ENCODE data around the gene NOC4L. TPM values are rescaled to one million over a fixed set of nuclear protein-coding genes. Genes with fewer than 3 reads are reported as not detected.

Gene NOC4L
- total RNA-seq, 1 donor from 2014 or later = 14.5 TPM

GRCh38 chr12:132152953-132153352 lies 8.7 kb downstream of the NOC4L start:
- no peak for DNase-seq (ENCODE audit: low spot score)
- ATAC-seq = no peak
- intact Hi-C loops (cut with DNase I) = loop anchor here (10.0 kb wide), 1 partner anchor 452 kb away; no protein-coding TSS in a partner anchor

- no peak for DNase-seq (ENCODE audit: low spot score)
- intact Hi-C loops (cut with DNase I) = loop anchor here (10.0 kb wide), 1 partner anchor 451 kb away; no protein-coding TSS in a partner anchor
- peak; percentile 92 for ATAC-seq
These were observed 9.5 kb downstream of the NOC4L start for GRCh38 chr12:132153501-132154340.

GRCh38 chr12:132154341-132154761 lies 10.1 kb downstream of the NOC4L start:
- DNase-seq (ENCODE audit: low spot score) = no peak
- intact Hi-C loops (cut with DNase I) = loop anchor here (10.0 kb wide), 1 partner anchor 450 kb away; no protein-coding TSS in a partner anchor
- ATAC-seq = peak; percentile 14

DNA sequence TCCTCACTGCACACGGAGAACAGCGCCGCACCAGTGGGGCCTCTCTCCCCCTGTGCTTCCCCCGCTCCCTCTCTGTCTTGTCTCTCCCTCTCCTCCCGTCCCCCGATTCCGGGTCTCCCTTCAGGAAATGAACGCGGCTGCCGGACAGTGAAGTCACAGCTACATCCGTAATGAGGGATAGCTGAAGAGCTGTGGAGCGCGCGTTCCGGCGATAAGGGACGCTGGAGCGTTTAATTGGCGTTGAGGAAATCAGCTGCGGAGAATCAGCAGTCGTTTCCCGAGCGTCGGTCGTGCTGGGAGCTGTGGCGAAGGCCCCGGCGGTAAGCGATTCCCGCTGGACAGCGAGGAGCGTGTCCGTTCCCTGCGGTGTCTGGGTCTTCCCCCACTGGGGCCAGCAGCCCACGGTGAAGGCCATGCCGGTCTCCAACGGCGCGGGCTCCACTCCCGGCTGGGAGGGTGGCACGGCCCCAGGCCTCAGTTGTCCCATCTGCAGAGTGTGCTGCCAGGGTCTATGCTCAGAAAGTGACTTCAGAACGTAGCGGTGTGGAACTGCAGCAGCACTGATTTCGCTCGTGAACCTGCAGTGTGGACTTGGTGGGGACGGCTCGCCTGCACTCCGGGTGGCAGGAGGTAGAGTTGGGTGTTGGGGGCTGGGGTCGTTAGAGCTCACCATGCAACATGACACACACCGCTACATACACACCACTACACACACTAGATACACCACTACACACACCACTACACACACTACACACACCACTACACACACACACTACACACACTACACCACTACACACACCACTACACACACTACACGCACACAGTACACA lies 10.9 kb downstream of the NOC4L start:
- ATAC-seq (no peak), DNase-seq (ENCODE audit: low spot score) (no peak)
- intact Hi-C loops (cut with DNase I) = loop anchor here (10.0 kb wide), 1 partner anchor 450 kb away; no protein-coding TSS in a partner anchor

GRCh38 chr12:132155771-132156572 lies 11.7 kb downstream of the NOC4L start:
- ATAC-seq = no peak
- intact Hi-C loops (cut with DNase I) = loop anchor here (10.0 kb wide), 1 partner anchor 449 kb away; no protein-coding TSS in a partner anchor

GRCh38 chr12:132156573-132157325 lies 12.5 kb downstream of the NOC4L start:
- ATAC-seq (no peak), DNase-seq (ENCODE audit: low spot score) (no peak)
- intact Hi-C loops (cut with DNase I) = loop anchor here (10.0 kb wide), 1 partner anchor 448 kb away; no protein-coding TSS in a partner anchor

More at GRCh38 chr12:132155771-132156572, 11.7 kb downstream of the NOC4L start:
- no peak for DNase-seq (ENCODE audit: low spot score)

DNA sequence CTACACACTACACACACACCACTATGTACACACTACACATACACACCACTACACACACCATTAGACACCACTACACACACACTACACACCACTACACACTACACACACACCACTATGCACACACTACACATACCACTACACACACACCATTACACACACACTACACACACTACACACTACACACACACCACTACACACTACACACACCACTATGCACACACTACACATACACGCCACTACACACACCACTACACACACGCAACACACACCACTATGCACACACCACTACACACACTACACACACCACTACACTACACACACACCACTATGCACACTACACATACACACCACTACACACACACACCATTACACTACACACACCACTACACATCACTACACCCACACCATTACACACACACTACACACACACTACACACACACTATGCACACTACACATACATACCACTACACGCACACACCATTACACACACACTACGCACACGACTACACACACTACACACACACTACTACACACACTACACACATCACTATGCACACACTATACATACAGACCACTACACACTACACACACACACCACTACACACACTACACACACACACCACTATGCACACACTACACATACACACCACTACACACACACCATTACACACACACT lies 13.6 kb downstream of the NOC4L start:
- intact Hi-C loops (cut with DNase I) = loop anchor here (10.0 kb wide), 1 partner anchor 447 kb away; no protein-coding TSS in a partner anchor
- DNase-seq (ENCODE audit: low spot score) (no peak), ATAC-seq (no peak)

DNA sequence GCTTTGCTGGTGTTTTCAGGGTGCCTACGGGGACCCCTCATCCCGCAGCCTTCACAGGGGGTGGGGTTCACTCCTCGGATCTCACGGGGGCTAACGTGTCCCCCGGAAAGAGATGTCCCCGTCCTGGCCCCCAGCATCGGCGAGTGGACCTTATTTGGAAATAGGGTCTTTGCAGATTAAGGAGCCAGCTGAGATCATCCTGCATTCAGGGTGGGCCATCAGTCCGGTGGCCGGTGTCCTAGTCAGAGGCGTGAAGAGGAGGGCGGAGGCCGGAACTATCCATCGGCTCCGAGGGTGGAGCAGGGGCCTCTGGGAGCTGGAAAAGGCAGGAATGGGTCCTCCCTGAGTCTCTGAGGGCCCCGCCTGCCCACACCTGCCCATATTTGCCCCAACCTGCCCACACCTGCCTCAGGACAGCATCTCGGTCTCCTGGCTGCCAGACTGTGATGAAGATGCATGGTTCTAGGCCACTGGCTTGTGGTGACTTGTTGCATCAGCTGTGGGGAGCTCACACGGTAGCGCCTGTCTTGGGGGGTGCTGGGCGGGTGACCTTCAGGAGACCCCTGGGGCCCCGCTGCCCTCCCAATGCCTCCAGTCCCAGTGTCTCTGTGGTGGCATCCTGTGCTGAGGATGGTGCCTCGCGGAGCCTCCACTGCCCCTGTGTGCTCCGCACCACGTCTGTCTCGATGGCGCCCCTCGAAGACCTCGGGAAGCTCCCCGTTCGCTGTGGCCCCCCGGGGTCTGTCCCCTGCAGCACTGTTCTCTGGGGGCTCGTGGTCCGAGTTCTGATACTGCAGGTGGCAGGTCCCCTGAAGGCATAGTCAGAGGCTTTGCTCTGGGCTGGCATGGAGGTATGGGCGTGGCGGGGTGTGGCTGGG lies 14.7 kb downstream of the NOC4L start:
- intact Hi-C loops (cut with DNase I) = loop anchor here (10.0 kb wide), 1 partner anchor 446 kb away; no protein-coding TSS in a partner anchor
- DNase-seq (ENCODE audit: low spot score) = no peak
- ATAC-seq = no peak

GRCh38 chr12:132159555-132160003 lies 15.3 kb downstream of the NOC4L start:
- ATAC-seq = no peak
- DNase-seq (ENCODE audit: low spot score) = no peak
- intact Hi-C loops (cut with DNase I) = loop anchor here (10.0 kb wide), 1 partner anchor 445 kb away; no protein-coding TSS in a partner anchor

- intact Hi-C loops (cut with DNase I) = no loop called here
- ATAC-seq (no peak), DNase-seq (ENCODE audit: low spot score) (no peak)
These were observed 15.8 kb downstream of the NOC4L start for GRCh38 chr12:132160016-132160415.

DNA sequence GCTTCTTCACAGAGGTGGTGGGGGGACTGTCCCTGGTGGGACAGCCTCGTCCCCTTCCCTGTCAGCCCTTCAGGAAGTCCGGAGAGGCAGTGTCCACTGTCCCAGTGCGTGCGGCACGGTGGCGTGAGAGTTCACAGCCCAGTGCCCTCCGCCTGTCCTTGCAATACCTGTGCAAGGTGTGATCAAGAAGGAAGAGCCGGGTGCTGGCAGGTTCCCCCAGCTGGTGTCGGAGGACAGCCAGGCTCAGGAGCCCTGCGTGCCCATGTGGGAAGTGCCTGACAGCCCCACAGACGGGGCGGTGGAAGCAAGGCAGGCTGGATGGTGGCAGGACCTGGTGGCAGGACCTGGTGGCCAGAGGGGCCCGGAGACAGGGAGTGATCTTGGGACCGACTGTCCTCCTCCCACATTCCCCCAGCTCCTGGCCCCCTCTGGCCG lies 16.4 kb downstream of the NOC4L start:
- no peak for ATAC-seq
- intact Hi-C loops (cut with DNase I) = no loop called here
- no peak for DNase-seq (ENCODE audit: low spot score)

DNA sequence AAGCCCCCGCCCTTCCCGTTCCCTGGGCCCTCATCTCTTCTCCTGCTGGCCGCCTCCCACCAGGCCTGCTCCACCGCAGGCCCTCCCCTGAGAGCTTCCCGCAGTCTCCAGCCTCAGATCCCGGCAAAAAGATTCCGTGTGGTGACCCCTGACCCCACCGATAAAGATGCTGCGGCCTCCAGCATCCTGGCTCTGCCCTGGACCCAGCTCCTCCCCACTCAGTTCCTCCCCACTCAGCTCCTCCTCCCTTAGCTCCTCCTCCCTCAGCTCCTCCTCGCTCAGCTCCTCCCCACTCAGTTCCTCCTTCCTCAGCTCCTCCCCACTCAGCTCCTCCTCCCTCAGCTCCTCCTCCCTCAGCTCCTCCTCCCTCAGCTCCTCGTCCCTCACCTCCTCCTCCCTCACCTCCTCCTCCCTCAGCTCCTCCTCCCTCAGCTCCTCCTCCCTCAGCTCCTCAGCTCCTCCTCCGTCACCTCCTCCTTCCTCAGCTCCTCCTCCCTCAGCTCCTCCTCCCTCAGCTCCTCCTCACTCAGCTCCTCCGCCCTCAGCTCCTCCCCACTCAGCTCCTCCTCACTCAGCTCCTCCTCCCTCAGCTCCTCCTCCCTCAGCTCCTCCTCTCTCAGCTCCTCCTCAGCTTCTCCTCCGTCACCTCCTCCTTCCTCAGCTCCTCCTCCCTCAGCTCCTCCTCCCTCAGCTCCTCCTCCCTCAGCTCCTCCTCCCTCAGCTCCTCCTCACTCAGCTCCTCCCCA lies 17.0 kb downstream of the NOC4L start:
- no peak for DNase-seq (ENCODE audit: low spot score)
- no peak for ATAC-seq
- intact Hi-C loops (cut with DNase I) = no loop called here

DNA sequence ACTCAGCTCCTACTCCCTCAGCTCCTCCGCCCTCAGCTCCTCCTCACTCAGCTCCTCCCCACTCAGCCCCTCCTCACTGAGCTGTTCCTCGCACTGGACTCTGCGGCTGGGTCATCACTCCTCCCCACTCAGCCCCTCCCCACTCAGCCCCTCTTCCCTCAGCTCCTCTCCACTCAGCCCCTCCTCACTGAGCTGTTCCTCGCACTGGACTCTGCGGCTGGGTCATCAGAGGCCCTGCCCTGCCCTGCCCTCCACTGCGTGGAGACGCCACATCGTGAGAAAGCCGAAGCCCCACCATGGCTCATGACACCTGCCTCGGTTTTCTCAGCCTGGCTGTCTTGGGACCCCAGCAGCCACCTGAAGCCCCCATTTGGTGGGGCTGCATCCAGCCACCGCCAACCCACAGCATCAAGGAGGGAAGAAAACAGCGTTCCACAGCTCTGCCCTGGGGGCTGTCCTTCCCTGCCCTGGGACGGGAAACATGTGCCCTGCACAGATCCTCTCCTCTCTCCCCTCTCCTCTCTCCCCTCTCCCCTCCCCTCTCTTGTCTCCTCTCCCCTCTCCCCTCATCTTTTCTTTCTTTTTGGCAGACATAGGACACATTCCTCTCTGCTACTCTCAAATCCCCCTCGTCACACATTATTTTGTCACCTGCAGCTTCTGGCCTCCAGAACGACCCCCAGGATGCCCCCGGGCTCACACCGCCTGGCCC lies 17.7 kb downstream of the NOC4L start:
- DNase-seq (ENCODE audit: low spot score) = no peak
- intact Hi-C loops (cut with DNase I) = no loop called here
- peak; percentile 22 for ATAC-seq

DNA sequence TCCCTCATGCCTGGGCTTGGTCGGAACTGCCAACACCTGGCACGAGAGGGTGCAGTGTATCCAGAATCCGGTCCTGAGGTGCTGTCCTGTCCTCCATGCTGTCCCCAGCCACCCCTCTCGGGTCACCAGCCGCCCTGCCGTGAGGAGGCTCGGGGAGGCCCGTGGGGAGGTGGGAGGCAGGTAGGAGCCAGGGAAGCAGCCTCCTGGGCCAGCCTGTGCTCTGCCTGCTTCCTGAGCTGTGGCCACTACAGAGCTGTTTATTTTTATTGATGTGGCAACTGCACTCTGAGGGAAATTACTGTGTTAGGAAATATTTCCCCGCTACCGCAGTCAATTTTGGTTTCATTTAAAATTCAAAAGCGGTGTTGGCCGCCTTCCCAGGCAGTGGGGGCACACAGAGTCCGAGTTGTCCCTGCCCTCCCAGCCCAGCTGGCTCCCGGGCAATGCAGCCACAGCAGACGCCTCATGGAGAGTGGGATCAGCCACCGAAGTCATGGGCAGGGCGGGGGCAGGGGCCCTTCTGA lies 18.3 kb downstream of the NOC4L start:
- intact Hi-C loops (cut with DNase I) = no loop called here
- DNase-seq (ENCODE audit: low spot score) = no peak
- ATAC-seq = peak; percentile 74
